ENCODE measurements around the gene DECR2.

DNA sequence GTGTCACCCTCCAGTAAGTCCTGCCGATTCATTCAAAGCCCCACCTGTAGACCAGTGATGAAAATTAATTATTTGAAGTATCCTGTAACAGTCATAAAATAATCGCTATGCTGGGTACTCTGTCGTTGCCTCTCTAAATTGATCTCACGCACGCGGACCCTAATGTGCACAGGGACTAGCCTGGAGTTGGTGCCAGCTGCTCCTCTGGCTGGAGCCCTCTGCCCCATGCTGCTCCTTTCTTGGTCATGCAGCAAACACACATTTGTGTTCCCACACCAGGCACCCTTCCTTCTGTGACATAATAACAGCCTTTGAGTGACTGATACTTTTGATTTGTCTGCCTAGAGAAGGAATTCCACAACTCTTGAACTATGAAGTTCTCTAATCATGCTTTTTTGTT lies 39.8 kb downstream of the DECR2 start:
- no peak for TF ChIP-seq POLR2A (IDR thresholded peaks at IDR 0.05)
- TF ChIP-seq EP300 (IDR thresholded peaks at IDR 0.05) = no peak

All from sigmoid colon (tissue), 4 donors.